ENCODE results near the gene FIZ1. TPM values are rescaled to one million over a fixed set of nuclear protein-coding genes. Genes with fewer than 3 reads are reported as not detected.

The FIZ1 gene
- total and polyA plus RNA-seq, 2 of the 4 experiments (the other 2 are of a cell fraction), result 1.3 to 5.9 TPM

DNA sequence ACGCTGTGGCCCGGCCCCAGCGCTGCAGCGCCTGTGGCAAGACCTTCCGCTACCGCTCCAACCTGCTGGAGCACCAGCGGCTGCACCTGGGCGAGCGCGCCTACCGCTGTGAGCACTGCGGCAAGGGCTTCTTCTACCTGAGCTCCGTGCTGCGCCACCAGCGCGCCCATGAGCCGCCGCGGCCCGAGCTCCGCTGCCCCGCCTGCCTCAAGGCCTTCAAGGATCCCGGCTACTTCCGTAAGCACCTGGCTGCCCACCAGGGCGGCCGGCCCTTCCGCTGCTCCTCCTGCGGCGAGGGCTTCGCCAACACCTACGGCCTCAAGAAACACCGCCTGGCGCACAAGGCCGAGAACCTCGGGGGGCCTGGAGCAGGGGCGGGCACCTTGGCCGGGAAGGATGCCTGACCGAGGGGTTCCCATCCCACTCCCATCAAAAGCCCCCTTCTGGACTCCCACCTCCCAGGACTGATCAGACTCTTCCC is 17.1 kb upstream of the FIZ1 start:
- intact Hi-C loops (cut with micrococcal nuclease), result no loop called here
- Histone ChIP-seq H3K18ac (ENCODE audit: low read depth, low read length) (no peak overlapping the region), H3K4me3 (ENCODE audit: insufficient read depth, low read depth, low read length) (no peak overlapping the region), H3K23ac (ENCODE audit: low read depth, low read length) (no peak overlapping the region), H3K9me1 (ENCODE audit: insufficient read depth, low read length) (peaks cover 20% of the 10 kb centered on the region), H2BK120ac (ENCODE audit: low read depth, low read length) (no peak overlapping the region), H3K4me2 (ENCODE audit: low read depth, low read length) (no peak overlapping the region), H4K91ac (ENCODE audit: insufficient read depth, low read depth, low read length) (no peak overlapping the region), H2AFZ (replicated peaks; ENCODE audit: low read length, poor library complexity) (peak overlapping the region; percentile 58), H4K8ac (ENCODE audit: low read depth in 2 of 2, low read length in 2 of 2) (no peak overlapping the region), H3K9me3 (ENCODE audit: control insufficient read depth, insufficient read depth, low read length) (no peaks in the 10 kb centered on the region), H4K20me1 (ENCODE audit: insufficient read depth, low read length) (peaks cover 35% of the 10 kb centered on the region), H3K4me1 (ENCODE audit: control insufficient read depth, insufficient read depth, low read length) (peaks cover 13% of the 10 kb centered on the region), H2AK9ac (replicated peaks; ENCODE audit: low read depth, low read length, poor library complexity) (no peak overlapping the region), H3K36me3 (ENCODE audit: control insufficient read depth, insufficient read depth, low read length) (peaks cover 40% of the 10 kb centered on the region), H3K79me1 (ENCODE audit: low read depth in 1 of 2, low read length in 2 of 2) (peaks cover 21 to 50% of the 10 kb centered on the region in 2 experiments), H3K27me3 (ENCODE audit: control insufficient read depth, insufficient read depth, low read length) (no peaks in the 10 kb centered on the region), H3K56ac (ENCODE audit: extremely low read depth, insufficient read depth, low read length) (no peak overlapping the region), H3K4ac (ENCODE audit: low read depth, low read length) (no peak overlapping the region), H3K27ac (ENCODE audit: insufficient read depth, low read length) (no peak overlapping the region), H2BK20ac (ENCODE audit: low read depth, low read length) (no peak overlapping the region), H2BK15ac (ENCODE audit: low read depth, low read length) (no peak overlapping the region), H3K14ac (replicated peaks; ENCODE audit: low read depth, low read length) (no peak overlapping the region), H3K9ac (ENCODE audit: low read depth, low read length) (no peak overlapping the region), H4K5ac (ENCODE audit: low read depth, low read length) (no peak overlapping the region), H2AK5ac (ENCODE audit: low read depth, low read length) (no peak overlapping the region), H2BK5ac (ENCODE audit: low read depth, low read length, poor library complexity, severe bottlenecking) (no peak overlapping the region)
- no peak for ATAC-seq (ENCODE audit: low read depth)
- no TSS peak for BruUV-seq (replicated peaks)
- CTCF ChIA-PET, result no interaction called here
- POLR2A ChIA-PET (ENCODE audit: unreplicated experiment), result no interaction called here
- in situ Hi-C loops (cut with MboI; ENCODE audit: low sequenced_read_pairs), result no loop called here
- WGBS, 2 experiments (ENCODE audit: extremely low coverage in 2 of 2, insufficient read length in 1 of 2), result 97% methylated on average over 30 of the region's 38 CpGs; no CpG with 5 or more reads in 1 of the 2 experiments
- DNase-seq, result no peak
- TF ChIP-seq POLR2A (IDR thresholded peaks at IDR 0.05; ENCODE audit: low read depth, low read length), result no peak
- no peak for TF ChIP-seq RCOR1 (IDR thresholded peaks at IDR 0.05; ENCODE audit: insufficient replicate concordance, low read length)
- no peak for TF ChIP-seq CTCF (conservative IDR thresholded peaks at IDR 0.05; ENCODE audit: low read depth, low read length)
- no peak for TF ChIP-seq CHD1 (IDR thresholded peaks at IDR 0.05; ENCODE audit: low read depth, low read length)
- no peak for TF ChIP-seq MAZ (IDR thresholded peaks at IDR 0.05; ENCODE audit: borderline replicate concordance, low read depth, low read length)
- no peak for TF ChIP-seq BHLHE40 (IDR thresholded peaks at IDR 0.05; ENCODE audit: low read depth, low read length)
- no peak for TF ChIP-seq SMC3 (IDR thresholded peaks at IDR 0.05; ENCODE audit: low read depth, low read length)
- TF ChIP-seq MXI1 (IDR thresholded peaks at IDR 0.05; ENCODE audit: borderline replicate concordance, low read depth, low read length), result no peak
- no peak for TF ChIP-seq RFX5 (IDR thresholded peaks at IDR 0.05; ENCODE audit: low read depth, low read length)
- TF ChIP-seq CEBPB (IDR thresholded peaks at IDR 0.05; ENCODE audit: low read depth, low read length), result no peak
- TF ChIP-seq, protein P1, sequence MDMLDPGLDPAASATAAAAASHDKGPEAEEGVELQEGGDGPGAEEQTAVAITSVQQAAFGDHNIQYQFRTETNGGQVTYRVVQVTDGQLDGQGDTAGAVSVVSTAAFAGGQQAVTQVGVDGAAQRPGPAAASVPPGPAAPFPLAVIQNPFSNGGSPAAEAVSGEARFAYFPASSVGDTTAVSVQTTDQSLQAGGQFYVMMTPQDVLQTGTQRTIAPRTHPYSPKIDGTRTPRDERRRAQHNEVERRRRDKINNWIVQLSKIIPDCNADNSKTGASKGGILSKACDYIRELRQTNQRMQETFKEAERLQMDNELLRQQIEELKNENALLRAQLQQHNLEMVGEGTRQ (IDR thresholded peaks at IDR 0.05; ENCODE audit: low read depth, low read length), result no peak
- no peak for TF ChIP-seq NFE2L2 (IDR thresholded peaks at IDR 0.05; ENCODE audit: low read depth, low read length)
- TF ChIP-seq, protein P2, sequence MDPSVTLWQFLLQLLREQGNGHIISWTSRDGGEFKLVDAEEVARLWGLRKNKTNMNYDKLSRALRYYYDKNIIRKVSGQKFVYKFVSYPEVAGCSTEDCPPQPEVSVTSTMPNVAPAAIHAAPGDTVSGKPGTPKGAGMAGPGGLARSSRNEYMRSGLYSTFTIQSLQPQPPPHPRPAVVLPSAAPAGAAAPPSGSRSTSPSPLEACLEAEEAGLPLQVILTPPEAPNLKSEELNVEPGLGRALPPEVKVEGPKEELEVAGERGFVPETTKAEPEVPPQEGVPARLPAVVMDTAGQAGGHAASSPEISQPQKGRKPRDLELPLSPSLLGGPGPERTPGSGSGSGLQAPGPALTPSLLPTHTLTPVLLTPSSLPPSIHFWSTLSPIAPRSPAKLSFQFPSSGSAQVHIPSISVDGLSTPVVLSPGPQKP (IDR thresholded peaks at IDR 0.05; ENCODE audit: borderline replicate concordance, low read depth, low read length), result no peak
- no peak for TF ChIP-seq RAD21 (IDR thresholded peaks at IDR 0.05; ENCODE audit: low read length)
- TF ChIP-seq MAFK (IDR thresholded peaks at IDR 0.05; ENCODE audit: low read depth, low read length), result no peak
- dilution Hi-C loops (cut with HindIII; ENCODE audit: low sequenced_read_pairs, unreplicated experiment), result no loop called here
